ENCODE measurements around the gene SGMS1.

Gene SGMS1

DNA sequence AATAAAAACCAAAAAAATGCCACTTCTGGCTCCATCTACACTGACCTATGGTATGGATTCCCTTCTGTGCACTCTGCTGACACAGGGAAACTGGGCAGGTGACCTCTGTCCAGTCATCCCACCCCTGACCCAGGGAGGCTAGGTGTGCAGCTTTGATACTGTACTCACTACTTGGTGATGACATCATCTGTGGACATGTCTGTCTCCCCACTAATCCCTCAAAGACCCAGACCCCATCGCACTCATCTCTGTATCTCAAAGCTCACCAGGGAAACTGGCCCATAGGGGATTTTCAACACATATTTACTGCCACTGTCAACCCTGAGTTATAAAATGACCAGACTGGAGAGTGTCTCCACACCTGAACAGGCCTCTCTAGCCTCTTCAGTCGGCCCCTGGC lies 10.6 kb downstream of the SGMS1 start:
- no peak for TF ChIP-seq ZFX (IDR thresholded peaks at IDR 0.05; ENCODE audit: borderline replicate concordance)
- TF ChIP-seq, protein P1, sequence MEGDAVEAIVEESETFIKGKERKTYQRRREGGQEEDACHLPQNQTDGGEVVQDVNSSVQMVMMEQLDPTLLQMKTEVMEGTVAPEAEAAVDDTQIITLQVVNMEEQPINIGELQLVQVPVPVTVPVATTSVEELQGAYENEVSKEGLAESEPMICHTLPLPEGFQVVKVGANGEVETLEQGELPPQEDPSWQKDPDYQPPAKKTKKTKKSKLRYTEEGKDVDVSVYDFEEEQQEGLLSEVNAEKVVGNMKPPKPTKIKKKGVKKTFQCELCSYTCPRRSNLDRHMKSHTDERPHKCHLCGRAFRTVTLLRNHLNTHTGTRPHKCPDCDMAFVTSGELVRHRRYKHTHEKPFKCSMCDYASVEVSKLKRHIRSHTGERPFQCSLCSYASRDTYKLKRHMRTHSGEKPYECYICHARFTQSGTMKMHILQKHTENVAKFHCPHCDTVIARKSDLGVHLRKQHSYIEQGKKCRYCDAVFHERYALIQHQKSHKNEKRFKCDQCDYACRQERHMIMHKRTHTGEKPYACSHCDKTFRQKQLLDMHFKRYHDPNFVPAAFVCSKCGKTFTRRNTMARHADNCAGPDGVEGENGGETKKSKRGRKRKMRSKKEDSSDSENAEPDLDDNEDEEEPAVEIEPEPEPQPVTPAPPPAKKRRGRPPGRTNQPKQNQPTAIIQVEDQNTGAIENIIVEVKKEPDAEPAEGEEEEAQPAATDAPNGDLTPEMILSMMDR (IDR thresholded peaks at IDR 0.05) = no peak

DNA sequence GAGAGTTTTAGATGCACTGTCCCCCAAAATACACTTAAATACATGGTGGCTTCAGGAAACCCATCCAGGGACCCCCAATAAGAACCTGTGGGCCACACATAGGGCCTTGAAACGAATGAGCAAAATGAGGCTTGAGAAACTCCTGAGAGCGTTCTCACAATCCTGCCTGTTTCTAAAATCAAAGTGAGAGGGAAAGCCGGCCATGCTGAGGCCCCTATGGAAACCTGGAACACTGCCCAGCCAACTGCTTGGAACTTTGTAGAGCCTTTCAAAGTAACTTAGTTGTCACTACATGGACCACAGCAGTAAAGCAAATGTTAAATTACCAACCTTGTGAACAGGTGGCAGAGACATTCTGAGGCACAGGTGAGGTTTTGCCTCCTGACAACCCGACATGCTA lies 13.4 kb downstream of the SGMS1 start:
- no peak overlapping the region for H3K27ac ChIP-seq
- TF ChIP-seq, protein P1 (IDR thresholded peaks at IDR 0.05) = no peak

More for the DNA sequence above, 10.6 kb downstream of the SGMS1 start:
- no peak overlapping the region for H3K27ac ChIP-seq

DNA sequence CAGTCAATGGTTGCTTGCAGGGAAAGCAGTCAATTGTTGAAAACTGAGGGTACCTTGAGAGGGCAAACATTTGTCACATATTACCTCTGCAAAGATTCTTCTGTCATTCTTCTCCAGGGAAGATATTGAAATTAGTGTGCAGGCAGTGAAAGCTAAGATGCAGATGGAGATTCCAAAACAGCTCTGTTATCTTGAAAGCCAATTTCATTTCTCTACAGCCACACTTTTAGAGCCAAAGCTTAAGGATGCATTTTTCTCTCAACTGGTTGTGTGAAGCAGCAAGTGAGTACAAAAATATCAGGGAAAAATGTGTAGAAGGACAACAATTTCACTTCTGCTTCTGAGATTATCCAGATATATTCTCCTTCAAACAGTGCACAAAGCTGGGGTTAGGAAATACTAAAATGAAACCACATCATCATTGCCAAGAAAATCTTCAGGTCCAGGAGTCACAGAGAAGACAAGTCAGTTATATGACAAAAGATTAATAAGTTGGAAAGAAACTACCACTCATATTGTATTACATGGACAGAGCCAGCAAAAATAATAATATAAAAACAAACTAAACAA lies 16.3 kb downstream of the SGMS1 start:
- TF ChIP-seq, protein P1 (IDR thresholded peaks at IDR 0.05) = no peak
- TF ChIP-seq ZFX (IDR thresholded peaks at IDR 0.05; ENCODE audit: borderline replicate concordance) = no peak
- peak overlapping the region; percentile 67 for H3K27ac ChIP-seq

DNA sequence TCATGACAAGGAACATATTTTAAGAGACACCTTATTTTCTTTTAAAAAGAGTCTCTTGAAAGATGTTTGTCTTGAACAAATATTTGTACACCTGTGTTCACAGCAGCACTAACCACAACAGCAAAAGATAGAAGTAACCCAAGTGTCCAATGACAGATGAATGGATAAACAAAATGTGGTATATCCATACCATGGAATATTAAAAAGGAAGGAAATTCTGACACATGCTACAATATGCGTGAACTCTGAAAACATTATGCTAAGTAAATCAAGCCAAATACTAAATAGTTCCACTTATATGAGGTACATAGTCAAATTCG lies 17.8 kb downstream of the SGMS1 start:
- TF ChIP-seq, protein P1 (IDR thresholded peaks at IDR 0.05) = no peak
- no peak for TF ChIP-seq ZFX (IDR thresholded peaks at IDR 0.05; ENCODE audit: borderline replicate concordance)

DNA sequence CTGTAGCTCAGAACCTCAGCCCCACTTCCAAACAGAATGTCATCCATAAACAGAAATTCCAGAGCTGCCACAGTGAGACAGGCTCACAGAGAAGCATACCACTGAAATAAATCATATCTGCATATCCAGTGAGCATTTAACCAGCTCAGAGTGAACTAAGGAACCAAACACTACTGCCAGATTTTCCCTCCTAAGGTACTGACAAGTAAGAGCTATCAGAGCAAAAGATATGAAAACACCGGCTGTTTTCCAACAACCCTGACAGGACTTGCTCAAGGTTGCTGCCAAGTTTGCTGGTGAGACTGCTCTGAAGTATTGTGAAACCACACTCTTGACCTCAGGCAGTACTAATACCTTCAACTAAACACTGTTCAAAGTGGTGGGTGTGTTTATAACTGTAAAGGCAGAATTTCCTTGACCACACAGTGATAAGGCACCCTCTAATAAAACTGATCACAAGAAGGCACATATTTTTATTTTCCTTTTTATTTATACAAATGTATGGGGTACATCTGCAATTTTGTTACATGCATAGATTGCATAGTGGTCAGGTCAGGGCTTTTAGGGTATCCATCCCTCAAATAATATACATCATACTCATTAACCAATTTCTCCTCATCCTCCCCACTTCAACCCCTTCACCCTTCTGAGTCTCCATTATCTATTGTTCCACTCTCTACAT lies 18.3 kb downstream of the SGMS1 start:
- H3K27ac ChIP-seq = peak overlapping the region; percentile 67
- TF ChIP-seq, protein P1 (IDR thresholded peaks at IDR 0.05) = no peak
- no peak for TF ChIP-seq ZFX (IDR thresholded peaks at IDR 0.05; ENCODE audit: borderline replicate concordance)

More for the DNA sequence above, 17.8 kb downstream of the SGMS1 start:
- peak overlapping the region; percentile 67 for H3K27ac ChIP-seq

DNA sequence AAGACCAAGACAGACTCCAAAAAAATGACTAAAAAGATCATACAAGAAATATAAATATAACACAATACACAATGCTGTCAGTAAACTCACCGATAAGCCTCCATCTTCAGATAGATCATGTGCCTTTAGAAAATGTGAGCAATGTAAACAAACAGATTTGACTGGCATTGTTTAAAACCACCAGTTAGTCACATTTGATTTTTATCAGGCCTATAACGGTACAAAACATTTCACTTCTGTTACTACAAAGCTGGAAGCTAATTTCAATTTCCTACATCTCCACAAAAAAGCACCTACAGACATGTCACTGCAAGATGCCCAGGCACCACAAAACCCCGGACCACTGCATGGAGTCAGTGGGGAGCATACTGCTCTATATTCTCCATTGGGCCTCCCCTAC lies 18.9 kb downstream of the SGMS1 start:
- TF ChIP-seq ZFX (IDR thresholded peaks at IDR 0.05; ENCODE audit: borderline replicate concordance) = no peak
- TF ChIP-seq, protein P1 (IDR thresholded peaks at IDR 0.05) = no peak
- H3K27ac ChIP-seq = peak overlapping the region; percentile 67

DNA sequence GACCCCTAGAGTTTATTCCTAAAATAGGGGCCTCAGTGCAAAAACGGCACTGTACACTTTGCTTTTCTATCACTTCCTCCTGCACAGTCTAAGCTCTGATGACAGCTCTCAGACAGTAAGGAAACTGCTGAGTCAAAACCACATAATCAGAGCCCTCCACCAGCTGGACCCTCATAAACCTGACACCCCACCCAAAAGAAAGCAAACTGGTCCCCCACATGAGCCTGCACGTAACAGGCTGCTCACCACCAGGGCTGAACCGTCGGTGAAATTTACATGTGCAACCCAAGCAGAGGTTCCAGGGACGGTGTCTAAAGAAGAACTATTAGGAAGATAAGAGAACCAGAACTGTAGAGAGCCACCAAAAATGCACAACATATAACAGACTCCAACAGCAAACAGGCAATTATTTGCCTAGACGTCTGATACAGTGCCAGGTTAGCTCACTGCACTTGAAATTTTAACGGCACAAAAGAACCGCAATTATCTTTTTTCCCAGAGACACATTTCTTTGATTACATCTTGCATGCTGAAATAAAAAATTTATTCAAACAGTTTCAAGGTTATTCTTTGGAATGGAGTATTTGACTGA lies 19.6 kb downstream of the SGMS1 start:
- TF ChIP-seq ZFX (IDR thresholded peaks at IDR 0.05; ENCODE audit: borderline replicate concordance) = no peak
- TF ChIP-seq, protein P1 (IDR thresholded peaks at IDR 0.05) = no peak
- peak overlapping the region; percentile 67 for H3K27ac ChIP-seq
